ENCODE results near the gene EFCAB8. TPM values are rescaled to one million over a fixed set of nuclear protein-coding genes. Genes with fewer than 3 reads are reported as not detected.

The EFCAB8 gene
- total RNA-seq, 1 experiment from 2014 or later, result not detected

GRCh38 chr20:32957459-32957858 lies 98.7 kb downstream of the EFCAB8 start:
- H2AFZ ChIP-seq, result no peak overlapping the region
- H3K4me2 ChIP-seq, result no peak overlapping the region
- no peak overlapping the region for H3K4me3 ChIP-seq
- ChIA-PET CTCF (no interaction called here), POLR2A (ENCODE audit: unreplicated experiment) (no interaction called here)
- peaks cover 33% of the 10 kb centered on the region for H3K27me3 ChIP-seq (ENCODE audit: insufficient read depth, low read depth)
- no peaks in the 10 kb centered on the region for H3K36me3 ChIP-seq (ENCODE audit: low read depth)
- no TSS peak for BruUV-seq (replicated peaks)
- TF ChIP-seq EZH2 (IDR thresholded peaks at IDR 0.05; ENCODE audit: low read depth), result no peak
- TF ChIP-seq CTCF (conservative IDR thresholded peaks at IDR 0.05), result no peak
- no peaks in the 10 kb centered on the region for H3F3A ChIP-seq (ENCODE audit: insufficient read depth, low read depth)
- intact Hi-C loops (cut with micrococcal nuclease; ENCODE audit: unreplicated experiment), result no loop called here
- H3K9me2 ChIP-seq (ENCODE audit: insufficient read depth), result no peaks in the 10 kb centered on the region
- no peak overlapping the region for H3K27ac ChIP-seq
- no peak for DNase-seq
- H3K4me1 ChIP-seq (replicated peaks; ENCODE audit: insufficient read depth), result no peaks in the 10 kb centered on the region
- H3K9me3 ChIP-seq (ENCODE audit: insufficient read depth, low read depth), result peaks cover 6% of the 10 kb centered on the region; the same call in 1 of the 2 replicates
- no peaks in the 10 kb centered on the region for H4K20me1 ChIP-seq (ENCODE audit: insufficient read depth)
- no peaks in the 10 kb centered on the region for H3K79me2 ChIP-seq (ENCODE audit: low read depth)

GRCh38 chr20:32958574-32958973 lies 99.9 kb downstream of the EFCAB8 start:
- H3K36me3 ChIP-seq (ENCODE audit: low read depth), result no peaks in the 10 kb centered on the region
- no peaks in the 10 kb centered on the region for H3K4me1 ChIP-seq (replicated peaks; ENCODE audit: insufficient read depth)
- H3K9me3 ChIP-seq (ENCODE audit: insufficient read depth, low read depth), result peaks cover 6% of the 10 kb centered on the region; the same call in 1 of the 2 replicates
- H3K79me2 ChIP-seq (ENCODE audit: low read depth), result no peaks in the 10 kb centered on the region
- H3F3A ChIP-seq (ENCODE audit: insufficient read depth, low read depth), result no peaks in the 10 kb centered on the region
- no peak overlapping the region for H3K27ac ChIP-seq
- H3K4me3 ChIP-seq, result no peak overlapping the region
- peaks cover 42% of the 10 kb centered on the region for H3K27me3 ChIP-seq (ENCODE audit: insufficient read depth, low read depth)
- no peaks in the 10 kb centered on the region for H4K20me1 ChIP-seq (ENCODE audit: insufficient read depth)
- POLR2A ChIA-PET (ENCODE audit: unreplicated experiment), result no interaction called here
- CTCF ChIA-PET, result no interaction called here
- no peak overlapping the region for H2AFZ ChIP-seq
- no peak overlapping the region for H3K4me2 ChIP-seq
- BruUV-seq (replicated peaks), result no TSS peak
- TF ChIP-seq CTCF (conservative IDR thresholded peaks at IDR 0.05) (no peak), EZH2 (IDR thresholded peaks at IDR 0.05; ENCODE audit: low read depth) (no peak)
- intact Hi-C loops (cut with micrococcal nuclease; ENCODE audit: unreplicated experiment), result no loop called here
- H3K9me2 ChIP-seq (ENCODE audit: insufficient read depth), result no peaks in the 10 kb centered on the region
- no peak for DNase-seq

GRCh38 chr20:32959351-32960221 lies 100.9 kb downstream of the EFCAB8 start:
- H3K27ac ChIP-seq, result no peak overlapping the region
- H3K36me3 ChIP-seq (ENCODE audit: low read depth), result no peaks in the 10 kb centered on the region
- no peak for DNase-seq
- no peak overlapping the region for H3K4me3 ChIP-seq
- no peaks in the 10 kb centered on the region for H3F3A ChIP-seq (ENCODE audit: insufficient read depth, low read depth)
- no peaks in the 10 kb centered on the region for H3K9me2 ChIP-seq (ENCODE audit: insufficient read depth)
- TF ChIP-seq CTCF (conservative IDR thresholded peaks at IDR 0.05) (no peak), EZH2 (IDR thresholded peaks at IDR 0.05; ENCODE audit: low read depth) (no peak)
- H3K9me3 ChIP-seq (ENCODE audit: insufficient read depth, low read depth), result peaks cover 6% of the 10 kb centered on the region; the same call in 1 of the 2 replicates
- CTCF ChIA-PET, result no interaction called here
- no peak overlapping the region for H3K4me2 ChIP-seq
- POLR2A ChIA-PET (ENCODE audit: unreplicated experiment), result no interaction called here
- intact Hi-C loops (cut with micrococcal nuclease; ENCODE audit: unreplicated experiment), result no loop called here
- no peak overlapping the region for H2AFZ ChIP-seq
- peaks cover 53% of the 10 kb centered on the region for H3K27me3 ChIP-seq (ENCODE audit: insufficient read depth, low read depth)
- BruUV-seq (replicated peaks), result no TSS peak
- H3K4me1 ChIP-seq (replicated peaks; ENCODE audit: insufficient read depth), result no peaks in the 10 kb centered on the region
- no peaks in the 10 kb centered on the region for H4K20me1 ChIP-seq (ENCODE audit: insufficient read depth)
- no peaks in the 10 kb centered on the region for H3K79me2 ChIP-seq (ENCODE audit: low read depth)
